ES-I3 (cell line): Measurements from ENCODE around the gene SVIL.
"Not testable (repeated sequence)": the region's sequence is repeated elsewhere in the genome, so short reads cannot be mapped to it uniquely, and the experiment has no call there.

Experiments used
- H3K36me3 ChIP-seq: 2 replicates; pipeline ENCODE4 v1.6.1; 2013; ENCODE audit warnings: mild to moderate bottlenecking, low read length, control low read depth, moderate library complexity; ENCODE audit not compliant: insufficient read depth
- H3K4me1 ChIP-seq: 2 replicates; pipeline ENCODE4 v1.6.1; 2013; ENCODE audit warnings: mild to moderate bottlenecking, control low read depth, low read length; ENCODE audit not compliant: insufficient read depth
- H3K9ac ChIP-seq: 2 replicates; pipeline ENCODE4 v1.6.1; 2013; ENCODE audit warnings: low read depth, mild to moderate bottlenecking, low read length, moderate library complexity
- H3K9me3 ChIP-seq: 2 replicates; pipeline ENCODE4 v1.6.1; 2013; ENCODE audit warnings: mild to moderate bottlenecking, low read length, moderate library complexity; ENCODE audit not compliant: control insufficient read depth, insufficient read depth

SVIL gene

DNA sequence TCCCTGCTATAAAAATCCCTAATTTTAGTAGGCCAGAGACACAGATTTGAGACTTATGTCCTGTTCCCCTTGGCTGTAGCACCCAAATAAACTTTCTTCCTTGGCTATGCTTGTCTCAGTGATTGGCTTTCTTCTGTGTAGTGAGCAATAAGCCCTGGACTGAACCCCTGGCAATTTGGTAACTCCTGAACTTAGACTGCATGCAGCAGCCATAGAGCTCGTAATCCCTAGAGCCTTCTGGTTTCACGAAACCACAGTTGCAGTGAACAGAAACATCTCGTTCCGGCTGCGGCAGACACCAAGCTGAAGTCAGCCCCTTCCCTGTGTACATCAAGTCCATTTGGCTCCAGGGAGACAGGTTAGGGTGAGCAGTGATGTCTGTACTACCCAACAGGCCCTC lies 173.7 kb downstream of the SVIL start:
- H3K36me3 ChIP-seq = peaks cover 23% of the 10 kb centered on the region
- peaks cover 7% of the 10 kb centered on the region for H3K9me3 ChIP-seq
- no peaks in the 10 kb centered on the region for H3K4me1 ChIP-seq
- H3K9ac ChIP-seq = no peak overlapping the region

DNA sequence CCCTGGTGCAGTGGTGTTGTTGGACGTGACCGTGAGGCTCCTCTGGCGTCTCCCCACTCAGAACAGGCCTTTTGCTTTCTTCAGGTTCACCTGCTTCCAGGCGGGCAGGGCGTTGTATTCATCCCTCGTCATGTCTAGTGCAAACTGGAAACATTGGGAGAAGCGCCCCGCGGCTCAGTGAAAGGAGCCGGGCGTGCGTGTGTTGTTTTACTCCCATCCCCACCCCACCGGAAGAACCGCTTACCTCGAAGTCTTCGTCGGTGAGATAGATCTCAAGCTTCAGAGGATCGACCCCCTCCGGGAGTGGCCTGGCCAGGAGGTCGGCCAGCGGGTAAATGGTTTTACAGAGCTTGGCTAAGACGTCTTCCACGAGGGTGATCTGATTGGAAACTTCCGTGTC lies 176.6 kb downstream of the SVIL start:
- H3K36me3 ChIP-seq = peaks cover 17% of the 10 kb centered on the region
- not testable (repeated sequence) for H3K4me1 ChIP-seq, H3K9ac ChIP-seq, H3K9me3 ChIP-seq

DNA sequence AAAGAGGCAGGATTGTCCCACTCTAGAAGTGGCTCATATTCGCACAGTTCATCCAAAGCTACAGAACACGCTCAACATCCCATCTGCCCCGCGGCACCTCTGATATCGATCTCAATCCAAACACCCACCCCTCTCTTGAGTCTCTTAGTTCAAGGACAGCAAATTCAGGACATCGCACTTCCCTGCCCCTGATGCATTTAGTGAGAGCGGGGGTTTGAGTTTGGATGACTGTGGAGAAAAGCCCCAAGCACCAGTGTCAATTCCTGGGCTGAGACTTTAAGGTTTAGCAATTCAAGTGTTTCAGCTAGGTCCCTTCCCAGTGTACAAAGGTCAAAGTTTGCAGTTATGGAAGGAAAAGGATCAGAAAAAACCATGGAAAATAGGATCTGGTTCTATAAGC lies 179.7 kb downstream of the SVIL start:
- Histone ChIP-seq H3K36me3 (peaks cover 3% of the 10 kb centered on the region), H3K9me3 (no peaks in the 10 kb centered on the region), H3K4me1 (no peaks in the 10 kb centered on the region), H3K9ac (no peak overlapping the region)

GRCh38 chr10:29454250-29454649 lies 180.5 kb downstream of the SVIL start:
- no peaks in the 10 kb centered on the region for H3K9me3 ChIP-seq
- no peak overlapping the region for H3K9ac ChIP-seq
- no peaks in the 10 kb centered on the region for H3K4me1 ChIP-seq
- H3K36me3 ChIP-seq = no peaks in the 10 kb centered on the region

DNA sequence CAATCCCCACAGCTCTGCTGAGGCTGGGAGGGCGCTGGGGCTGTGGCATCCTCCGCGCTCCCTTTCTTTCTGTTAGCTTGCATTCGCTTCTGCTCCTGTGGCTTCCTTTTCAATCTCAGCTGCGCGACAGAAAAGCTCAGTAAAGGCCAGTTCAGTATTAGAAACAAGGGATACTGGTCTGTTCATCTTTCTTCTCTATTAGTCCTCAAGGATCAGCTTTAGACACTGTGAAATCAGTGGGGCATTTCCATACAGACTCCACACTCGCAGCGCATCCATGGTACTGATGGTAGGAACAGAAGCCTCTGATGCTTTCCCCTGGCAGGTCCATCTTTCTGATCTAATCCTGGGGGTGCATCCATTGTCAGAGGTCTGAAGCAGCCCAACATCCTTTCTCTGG lies 182.2 kb downstream of the SVIL start:
- Histone ChIP-seq H3K9ac (no peak overlapping the region), H3K9me3 (no peaks in the 10 kb centered on the region), H3K4me1 (no peaks in the 10 kb centered on the region), H3K36me3 (no peaks in the 10 kb centered on the region)

DNA sequence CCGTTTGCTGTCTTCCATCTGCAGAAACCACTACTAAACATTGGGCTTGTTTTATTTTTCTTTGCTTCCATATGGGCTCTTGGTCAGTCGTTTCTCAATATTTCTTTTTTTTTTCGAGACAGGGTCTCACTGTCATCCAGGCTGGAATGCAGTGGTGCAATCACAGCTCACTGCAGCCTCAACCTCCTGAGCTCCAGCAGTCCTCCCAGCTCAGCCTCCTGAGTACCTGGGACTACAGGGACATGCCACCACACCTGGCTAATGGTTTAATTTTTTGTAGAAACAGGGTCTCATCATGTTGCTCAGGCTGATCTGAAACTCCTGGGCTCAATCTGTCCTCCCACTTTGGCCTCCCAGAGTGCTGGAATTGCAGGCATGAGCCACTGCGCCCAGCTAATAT lies 182.8 kb downstream of the SVIL start:
- no peaks in the 10 kb centered on the region for H3K4me1 ChIP-seq
- H3K36me3 ChIP-seq = no peaks in the 10 kb centered on the region
- H3K9me3 ChIP-seq = no peaks in the 10 kb centered on the region
- no peak overlapping the region for H3K9ac ChIP-seq

GRCh38 chr10:29450405-29450804 lies 184.4 kb downstream of the SVIL start:
- Histone ChIP-seq H3K4me1 (no peaks in the 10 kb centered on the region), H3K9ac (no peak overlapping the region), H3K9me3 (no peaks in the 10 kb centered on the region), H3K36me3 (no peaks in the 10 kb centered on the region)

GRCh38 chr10:29448756-29449592 lies 185.8 kb downstream of the SVIL start:
- not testable (repeated sequence) for H3K9me3 ChIP-seq, H3K36me3 ChIP-seq, H3K9ac ChIP-seq, H3K4me1 ChIP-seq

GRCh38 chr10:29448125-29448524 lies 186.6 kb downstream of the SVIL start:
- H3K4me1 ChIP-seq = peaks cover 3% of the 10 kb centered on the region; the same call in 1 of the 2 replicates
- H3K9me3 ChIP-seq = no peaks in the 10 kb centered on the region
- no peak overlapping the region for H3K9ac ChIP-seq
- no peaks in the 10 kb centered on the region; the same call in 1 of the 2 replicates for H3K36me3 ChIP-seq

- Histone ChIP-seq H3K36me3 (no peaks in the 10 kb centered on the region; the same call in 1 of the 2 replicates), H3K4me1 (peaks cover 6% of the 10 kb centered on the region), H3K9me3 (no peaks in the 10 kb centered on the region), H3K9ac (no peak overlapping the region)
Measured at GRCh38 chr10:29446327-29446726, 188.4 kb downstream of the SVIL start.

- Histone ChIP-seq H3K9me3 (peaks cover 2% of the 10 kb centered on the region; the same call in 1 of the 2 replicates), H3K4me1 (peaks cover 6% of the 10 kb centered on the region), H3K9ac (no peak overlapping the region), H3K36me3 (no peaks in the 10 kb centered on the region; the same call in 1 of the 2 replicates)
Measured at GRCh38 chr10:29443745-29444523, 190.8 kb downstream of the SVIL start.

- Histone ChIP-seq H3K9me3 (peaks cover 2% of the 10 kb centered on the region; the same call in 1 of the 2 replicates), H3K4me1 (peaks cover 6% of the 10 kb centered on the region), H3K9ac (no peak overlapping the region), H3K36me3 (no peaks in the 10 kb centered on the region; the same call in 1 of the 2 replicates)
Measured at GRCh38 chr10:29440981-29441380, 193.8 kb downstream of the SVIL start.

DNA sequence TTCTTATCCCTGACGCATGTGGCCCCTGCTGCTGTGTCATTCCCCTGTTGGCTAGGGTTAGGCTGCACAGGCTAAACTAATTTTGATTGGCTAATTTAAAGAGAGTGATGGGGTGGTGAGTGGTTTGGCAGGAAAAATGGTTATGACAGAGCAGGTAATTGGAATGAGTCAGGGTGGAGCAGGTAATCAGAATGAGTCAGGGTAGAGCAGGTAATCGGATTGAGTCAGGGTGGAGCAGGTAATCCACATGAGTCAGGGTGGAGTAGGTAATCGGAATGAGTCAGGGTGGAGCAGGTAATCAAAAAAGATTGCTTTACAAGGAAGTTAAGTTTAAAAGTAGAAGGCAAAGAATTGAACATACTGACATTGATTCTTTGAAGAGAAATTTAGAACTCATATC lies 195.8 kb downstream of the SVIL start:
- not testable (repeated sequence) for H3K4me1 ChIP-seq, H3K36me3 ChIP-seq, H3K9me3 ChIP-seq, H3K9ac ChIP-seq

DNA sequence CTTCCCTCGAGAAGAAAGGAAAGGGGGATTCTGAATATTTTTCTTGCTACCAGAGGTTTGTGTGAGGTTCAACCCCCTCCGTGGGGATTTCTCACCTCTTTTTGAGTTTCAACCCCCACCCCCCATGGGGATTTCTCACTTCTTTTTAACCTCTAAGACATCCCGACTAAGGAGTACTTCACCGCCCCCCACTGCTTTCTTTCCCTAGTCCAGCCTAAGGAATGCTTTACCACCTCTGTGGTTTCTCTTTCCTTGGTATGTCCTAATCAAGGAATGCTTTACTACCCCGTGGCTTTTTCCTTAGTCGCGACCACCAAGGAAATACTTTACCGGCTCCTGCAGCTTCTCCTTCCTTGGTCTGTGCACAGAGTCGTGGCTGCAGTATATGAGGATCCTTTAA lies 196.5 kb downstream of the SVIL start:
- peak overlapping the region; percentile 30 for H3K9ac ChIP-seq
- no peaks in the 10 kb centered on the region for H3K36me3 ChIP-seq
- peaks cover 2% of the 10 kb centered on the region; the same call in 1 of the 2 replicates for H3K9me3 ChIP-seq
- H3K4me1 ChIP-seq = peaks cover 3% of the 10 kb centered on the region; the same call in 1 of the 2 replicates

DNA sequence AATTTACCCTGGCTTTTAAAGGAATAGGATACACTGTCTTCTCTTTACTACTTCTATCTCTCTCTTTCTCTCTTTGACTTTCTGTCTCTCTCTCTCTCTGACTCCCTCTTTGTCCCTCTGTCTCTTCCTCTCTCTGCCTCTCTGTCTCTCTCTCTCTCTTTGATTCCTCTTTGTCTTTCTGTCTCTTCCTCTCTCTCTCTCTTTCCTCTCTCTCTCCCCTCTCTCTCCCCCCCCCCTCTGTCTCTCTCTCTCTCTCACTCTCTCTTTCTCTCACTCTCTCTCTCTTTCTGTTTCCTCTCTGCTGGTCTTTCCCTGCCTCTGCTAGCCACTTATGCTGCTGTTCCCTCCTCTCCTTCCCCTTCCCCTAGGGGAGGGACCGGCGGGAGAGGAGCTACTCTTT lies 196.9 kb downstream of the SVIL start:
- Histone ChIP-seq H3K9me3 (peaks cover 2% of the 10 kb centered on the region; the same call in 1 of the 2 replicates), H3K4me1 (peaks cover 3% of the 10 kb centered on the region; the same call in 1 of the 2 replicates), H3K36me3 (no peaks in the 10 kb centered on the region), H3K9ac (peak overlapping the region; percentile 30; the same call in 1 of the 2 replicates)
